ENCODE results near the gene SUMF2. TPM values are rescaled to one million over a fixed set of nuclear protein-coding genes. Genes with fewer than 3 reads are reported as not detected.

The SUMF2 gene
- total and polyA plus RNA-seq, 2 donors (not counting 3 experiments of a cell fraction or from before 2014, with no cell fraction given) = 91.3 to 110 TPM

DNA sequence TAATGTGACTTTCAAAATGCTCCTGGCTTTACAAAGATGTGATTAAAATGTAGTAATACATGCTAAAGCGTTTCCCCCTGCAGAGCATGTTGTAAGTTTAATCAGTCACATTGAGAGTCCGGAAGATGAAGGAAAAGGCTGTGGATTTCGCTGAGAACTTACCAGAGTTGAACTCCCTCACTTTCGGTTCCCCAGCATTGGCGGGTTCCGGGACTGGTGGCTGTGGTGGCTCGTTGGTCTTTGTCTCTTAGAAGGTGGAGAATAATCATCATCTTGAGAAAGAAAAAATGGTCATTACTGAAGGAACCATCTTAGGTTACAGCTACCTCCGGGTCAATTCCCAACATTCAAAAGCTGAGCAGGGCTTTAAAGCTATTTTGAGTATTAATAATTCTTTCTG, 61.7 kb downstream of the SUMF2 start:
- no peak overlapping the region for H3K9ac ChIP-seq (replicated peaks; ENCODE audit: extremely low read depth, insufficient read depth, low read length)
- ChIA-PET POLR2A (no interaction called here), CTCF (no interaction called here)
- BruUV-seq (replicated peaks) = no TSS peak
- no peaks in the 10 kb centered on the region for H3K27me3 ChIP-seq (ENCODE audit: control insufficient read depth in 2 of 2, insufficient read depth in 2 of 2, low read length in 2 of 2)
- no peak for TF ChIP-seq FOS (IDR thresholded peaks at IDR 0.05; ENCODE audit: borderline replicate concordance, insufficient read depth, low read length)
- TF ChIP-seq, protein P1, sequence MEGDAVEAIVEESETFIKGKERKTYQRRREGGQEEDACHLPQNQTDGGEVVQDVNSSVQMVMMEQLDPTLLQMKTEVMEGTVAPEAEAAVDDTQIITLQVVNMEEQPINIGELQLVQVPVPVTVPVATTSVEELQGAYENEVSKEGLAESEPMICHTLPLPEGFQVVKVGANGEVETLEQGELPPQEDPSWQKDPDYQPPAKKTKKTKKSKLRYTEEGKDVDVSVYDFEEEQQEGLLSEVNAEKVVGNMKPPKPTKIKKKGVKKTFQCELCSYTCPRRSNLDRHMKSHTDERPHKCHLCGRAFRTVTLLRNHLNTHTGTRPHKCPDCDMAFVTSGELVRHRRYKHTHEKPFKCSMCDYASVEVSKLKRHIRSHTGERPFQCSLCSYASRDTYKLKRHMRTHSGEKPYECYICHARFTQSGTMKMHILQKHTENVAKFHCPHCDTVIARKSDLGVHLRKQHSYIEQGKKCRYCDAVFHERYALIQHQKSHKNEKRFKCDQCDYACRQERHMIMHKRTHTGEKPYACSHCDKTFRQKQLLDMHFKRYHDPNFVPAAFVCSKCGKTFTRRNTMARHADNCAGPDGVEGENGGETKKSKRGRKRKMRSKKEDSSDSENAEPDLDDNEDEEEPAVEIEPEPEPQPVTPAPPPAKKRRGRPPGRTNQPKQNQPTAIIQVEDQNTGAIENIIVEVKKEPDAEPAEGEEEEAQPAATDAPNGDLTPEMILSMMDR (IDR thresholded peaks at IDR 0.05; ENCODE audit: extremely low read depth in 1 of 2, insufficient read depth in 1 of 2, low read depth in 1 of 2, low read length in 2 of 2) = no peak
- TF ChIP-seq EZH2 (IDR thresholded peaks at IDR 0.05; ENCODE audit: borderline replicate concordance, low read depth, low read length, severe bottlenecking) = no peak
- no peak for TF ChIP-seq JUN (IDR thresholded peaks at IDR 0.05; ENCODE audit: borderline replicate concordance, insufficient read depth, insufficient read length, low read depth)
- no peak overlapping the region for H3K27ac ChIP-seq (ENCODE audit: insufficient read depth, low read depth, low read length)
- H3K4me1 ChIP-seq (ENCODE audit: control insufficient read depth, extremely low read depth, insufficient read depth, low read length) = no peaks in the 10 kb centered on the region
- no peaks in the 10 kb centered on the region for H3K9me1 ChIP-seq (replicated peaks; ENCODE audit: control insufficient read depth, extremely low read depth, insufficient read depth, low read length)
- H3K4me3 ChIP-seq (replicated peaks in 1 of 3; ENCODE audit: insufficient read depth in 1 of 3, low read depth in 1 of 3, low read length in 3 of 3) = no peak overlapping the region
- DNase-seq (ENCODE audit: low read depth, low spot score) (no peak), FAIRE-seq (no peak)
- H3K4me2 ChIP-seq (ENCODE audit: insufficient read depth, low read length) = no peak overlapping the region
- no peaks in the 10 kb centered on the region for H3K79me2 ChIP-seq (ENCODE audit: control insufficient read depth, insufficient read depth, low read length)
- H3K36me3 ChIP-seq (ENCODE audit: control insufficient read depth in 2 of 2, extremely low read depth in 1 of 2, insufficient read depth in 2 of 2, low read length in 2 of 2) = no peaks in the 10 kb centered on the region
- intact Hi-C loops (cut with micrococcal nuclease) (no loop called here), dilution Hi-C loops (cut with MboI; ENCODE audit: extremely low pct_ligation_motif_present, low sequenced_read_pairs) (no loop called here)
- no peak overlapping the region for H2AFZ ChIP-seq (ENCODE audit: low read depth, low read length)
- no peaks in the 10 kb centered on the region for H4K20me1 ChIP-seq (replicated peaks; ENCODE audit: control insufficient read depth, extremely low read depth, insufficient read depth, low read length)
- H3K9me3 ChIP-seq (replicated peaks; ENCODE audit: control insufficient read depth, insufficient read depth, low read length) = no peaks in the 10 kb centered on the region

DNA sequence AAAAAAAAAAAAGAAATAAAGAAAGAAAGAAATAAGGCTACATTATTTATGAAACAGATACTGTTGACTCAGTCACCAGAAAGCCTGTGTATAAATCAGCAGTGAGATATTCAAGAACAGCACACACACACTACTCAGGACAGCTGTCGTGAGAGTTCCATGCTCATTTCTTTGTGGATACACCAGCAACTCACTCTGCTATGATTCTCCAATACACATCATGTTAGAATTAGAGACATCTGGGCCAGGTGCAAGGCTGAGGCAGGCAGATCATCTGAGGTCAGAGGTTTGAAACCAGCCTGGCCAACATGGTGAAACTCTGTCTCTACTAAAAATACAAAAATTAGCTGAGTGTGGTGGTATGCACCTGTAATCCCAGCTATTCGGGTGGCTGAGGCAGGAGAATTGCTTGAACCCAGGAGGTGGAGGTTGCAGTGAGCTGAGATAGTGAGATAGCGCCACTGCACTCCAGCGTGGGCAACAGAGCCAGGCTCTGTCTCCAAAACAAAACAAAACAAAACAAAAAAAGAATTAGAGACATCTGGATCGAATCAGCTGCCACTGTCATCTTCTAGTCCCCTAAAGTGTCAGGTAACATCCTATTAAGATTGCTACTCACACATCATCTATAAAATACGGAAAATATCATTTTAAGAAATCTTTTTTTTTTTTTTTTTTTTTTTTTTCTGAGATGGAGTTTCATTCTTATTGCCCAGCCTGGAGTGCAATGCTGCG, 63.3 kb downstream of the SUMF2 start:
- Histone ChIP-seq H3K4me3 (replicated peaks in 1 of 3; ENCODE audit: insufficient read depth in 1 of 3, low read depth in 1 of 3, low read length in 3 of 3) (no peak overlapping the region), H3K4me1 (ENCODE audit: control insufficient read depth, extremely low read depth, insufficient read depth, low read length) (no peaks in the 10 kb centered on the region), H3K9ac (replicated peaks; ENCODE audit: extremely low read depth, insufficient read depth, low read length) (no peak overlapping the region), H3K27me3 (ENCODE audit: control insufficient read depth in 2 of 2, insufficient read depth in 2 of 2, low read length in 2 of 2) (no peaks in the 10 kb centered on the region), H3K9me3 (replicated peaks; ENCODE audit: control insufficient read depth, insufficient read depth, low read length) (no peaks in the 10 kb centered on the region), H2AFZ (ENCODE audit: low read depth, low read length) (no peak overlapping the region), H3K4me2 (ENCODE audit: insufficient read depth, low read length) (no peak overlapping the region), H3K36me3 (ENCODE audit: control insufficient read depth in 2 of 2, extremely low read depth in 1 of 2, insufficient read depth in 2 of 2, low read length in 2 of 2) (no peaks in the 10 kb centered on the region), H4K20me1 (replicated peaks; ENCODE audit: control insufficient read depth, extremely low read depth, insufficient read depth, low read length) (no peaks in the 10 kb centered on the region), H3K27ac (ENCODE audit: insufficient read depth, low read depth, low read length) (no peak overlapping the region), H3K79me2 (ENCODE audit: control insufficient read depth, insufficient read depth, low read length) (no peaks in the 10 kb centered on the region), H3K9me1 (replicated peaks; ENCODE audit: control insufficient read depth, extremely low read depth, insufficient read depth, low read length) (no peaks in the 10 kb centered on the region)
- dilution Hi-C loops (cut with MboI; ENCODE audit: extremely low pct_ligation_motif_present, low sequenced_read_pairs) = no loop called here
- no peak for DNase-seq (ENCODE audit: low read depth, low spot score)
- no peak for TF ChIP-seq FOS (IDR thresholded peaks at IDR 0.05; ENCODE audit: borderline replicate concordance, insufficient read depth, low read length)
- TF ChIP-seq POLR2AphosphoS5 (IDR thresholded peaks at IDR 0.05; ENCODE audit: insufficient read depth, low read depth, low read length) = no peak
- no peak for TF ChIP-seq MYC (IDR thresholded peaks at IDR 0.05; ENCODE audit: low read depth, low read length)
- TF ChIP-seq POLR2A (IDR thresholded peaks at IDR 0.05; ENCODE audit: low read depth, low read length) = no peak
- TF ChIP-seq JUN (IDR thresholded peaks at IDR 0.05; ENCODE audit: borderline replicate concordance, insufficient read depth, insufficient read length, low read depth) = no peak
- TF ChIP-seq, protein P1 (IDR thresholded peaks at IDR 0.05; ENCODE audit: extremely low read depth in 1 of 2, insufficient read depth in 1 of 2, low read depth in 1 of 2, low read length in 2 of 2) = no peak
- TF ChIP-seq, protein P2, sequence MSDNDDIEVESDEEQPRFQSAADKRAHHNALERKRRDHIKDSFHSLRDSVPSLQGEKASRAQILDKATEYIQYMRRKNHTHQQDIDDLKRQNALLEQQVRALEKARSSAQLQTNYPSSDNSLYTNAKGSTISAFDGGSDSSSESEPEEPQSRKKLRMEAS (IDR thresholded peaks at IDR 0.05; ENCODE audit: insufficient read depth, insufficient read length) = no peak
- TF ChIP-seq GATA2 (IDR thresholded peaks at IDR 0.05; ENCODE audit: insufficient read depth, insufficient read length, low read depth, low read length) = no peak
- TF ChIP-seq EZH2 (IDR thresholded peaks at IDR 0.05; ENCODE audit: borderline replicate concordance, low read depth, low read length, severe bottlenecking) = no peak
- intact Hi-C loops (cut with micrococcal nuclease) = no loop called here
- POLR2A ChIA-PET = no interaction called here
- BruUV-seq (replicated peaks) = no TSS peak
- CTCF ChIA-PET = no interaction called here
- no peak for FAIRE-seq
